OCI-LY3 (cell line): ENCODE measurements around the gene RTKN.

Experiments used
- CTCF ChIP-seq: fragments of 200-600, 300-600 bp; sonication (generic); IDR thresholded peaks from 2 replicates; pipeline ENCODE4 v1.5.1; 2014; ENCODE audit warnings: antibody characterized with exemption, low read length, low read depth
- EZH2phosphoT487 ChIP-seq: fragments of 200-600 bp; shearing (Covaris generic); IDR thresholded peaks from 2 replicates; pipeline ENCODE4 v1.6.1; 2018; ENCODE audit warnings: antibody characterized with exemption, mixed run types, low read depth

GRCh38 chr2:74387346-74387745 is 54.4 kb downstream of the RTKN start:
- no peak for TF ChIP-seq CTCF
- TF ChIP-seq EZH2phosphoT487: no peak
